Glutamatergic neuron (in vitro differentiated cells): Measurements from ENCODE around the gene PRDM16. TPM values are rescaled to one million over a fixed set of nuclear protein-coding genes. Genes with fewer than 3 reads are reported as not detected.

Experiments used
- DNase-seq: peaks from one replicate; pipeline ENCODE4 v3.0.0; 2022
- H3K27ac Mint-ChIP-seq: one replicate; pipeline ENCODE4 v1.8.0; 2020; ENCODE audit warnings: mild to moderate bottlenecking, mixed read lengths, inconsistent platforms; ENCODE audit not compliant: unreplicated experiment
- H3K27me3 Mint-ChIP-seq: one replicate; pipeline ENCODE4 v1.8.0; 2020; ENCODE audit warnings: mild to moderate bottlenecking, moderate library complexity, mixed read lengths, inconsistent platforms; ENCODE audit not compliant: unreplicated experiment
- H3K36me3 Mint-ChIP-seq: one replicate; pipeline ENCODE4 v1.8.0; 2020; ENCODE audit warnings: mild to moderate bottlenecking, mixed read lengths, inconsistent platforms; ENCODE audit not compliant: unreplicated experiment
- H3K4me1 Mint-ChIP-seq: one replicate; pipeline ENCODE4 v1.8.0; 2020; ENCODE audit warnings: mild to moderate bottlenecking, low read depth, mixed read lengths, inconsistent platforms; ENCODE audit not compliant: unreplicated experiment
- H3K4me3 Mint-ChIP-seq: one replicate; pipeline ENCODE4 v1.8.0; 2020; ENCODE audit warnings: mild to moderate bottlenecking, mixed read lengths, inconsistent platforms; ENCODE audit not compliant: unreplicated experiment
- H3K9me3 Mint-ChIP-seq: one replicate; pipeline ENCODE4 v1.8.0; 2020; ENCODE audit warnings: mild to moderate bottlenecking, moderate library complexity, mixed read lengths, inconsistent platforms; ENCODE audit not compliant: unreplicated experiment
- total RNA-seq: library from RNA; stranded (reverse); fragmentation: NEBNext Ultra II Directional; extraction: Animal tissue kit (Norgen Biotek cat#: 25700); gene quantifications from one replicate; pipeline ENCODE4 v1.2.1, GENCODE V29; 2021; ENCODE audit not compliant: unreplicated experiment
- TF ChIP-seq, protein P1 (sequence below): fragments of 200-600 bp; sonication (generic); IDR thresholded peaks from one replicate; pipeline ENCODE4 v1.5.0; 2021; ENCODE audit not compliant: partially characterized antibody, unreplicated experiment

The PRDM16 gene
- total RNA-seq, 1 donor from 2014 or later: 0.07 TPM

DNA sequence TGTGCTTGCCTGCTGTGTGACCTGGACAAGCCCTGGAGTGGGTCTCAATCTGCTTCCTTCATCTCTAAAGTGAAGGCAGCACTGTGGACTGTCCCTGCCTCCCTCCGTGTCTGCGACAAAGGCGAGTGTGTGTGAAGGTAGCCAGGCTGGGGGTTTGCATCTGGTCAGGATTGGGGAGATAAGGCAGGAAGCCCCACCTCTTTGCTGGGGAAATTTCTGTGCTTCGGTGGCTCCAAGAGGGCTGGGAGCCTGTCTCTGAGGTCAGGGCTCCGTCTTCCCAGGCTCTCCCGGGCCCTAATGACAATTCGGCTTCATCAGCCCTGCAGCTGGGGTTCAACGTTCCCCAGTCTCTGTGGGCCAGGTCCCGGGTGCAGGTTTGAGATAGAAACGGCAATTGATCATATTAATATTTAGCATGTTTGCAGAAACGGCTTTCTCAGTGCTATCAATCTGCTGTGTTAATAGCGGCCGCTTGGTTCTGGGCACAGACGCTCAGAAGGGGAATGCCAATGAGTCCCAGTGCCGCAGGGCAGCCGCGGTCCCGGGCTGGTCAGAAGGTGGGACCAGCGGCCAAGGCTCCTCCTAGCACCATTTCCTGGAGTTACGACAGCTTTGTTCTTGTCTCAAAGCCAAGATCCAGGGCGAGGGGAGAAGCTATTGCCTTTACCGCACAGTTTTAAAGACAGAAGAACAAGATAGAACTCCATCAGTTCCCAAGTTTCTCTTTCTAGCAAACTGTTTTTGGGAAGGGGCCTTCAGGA lies 105.7 kb downstream of the PRDM16 start:
- peaks cover 3% of the 10 kb centered on the region for H3K27me3 Mint-ChIP-seq
- H3K4me3 Mint-ChIP-seq: no peak overlapping the region
- peaks cover 4% of the 10 kb centered on the region for H3K4me1 Mint-ChIP-seq
- no peak for DNase-seq
- H3K36me3 Mint-ChIP-seq: no peaks in the 10 kb centered on the region
- no peak overlapping the region for H3K27ac Mint-ChIP-seq
- H3K9me3 Mint-ChIP-seq: peaks cover 4% of the 10 kb centered on the region
- TF ChIP-seq, protein P1, sequence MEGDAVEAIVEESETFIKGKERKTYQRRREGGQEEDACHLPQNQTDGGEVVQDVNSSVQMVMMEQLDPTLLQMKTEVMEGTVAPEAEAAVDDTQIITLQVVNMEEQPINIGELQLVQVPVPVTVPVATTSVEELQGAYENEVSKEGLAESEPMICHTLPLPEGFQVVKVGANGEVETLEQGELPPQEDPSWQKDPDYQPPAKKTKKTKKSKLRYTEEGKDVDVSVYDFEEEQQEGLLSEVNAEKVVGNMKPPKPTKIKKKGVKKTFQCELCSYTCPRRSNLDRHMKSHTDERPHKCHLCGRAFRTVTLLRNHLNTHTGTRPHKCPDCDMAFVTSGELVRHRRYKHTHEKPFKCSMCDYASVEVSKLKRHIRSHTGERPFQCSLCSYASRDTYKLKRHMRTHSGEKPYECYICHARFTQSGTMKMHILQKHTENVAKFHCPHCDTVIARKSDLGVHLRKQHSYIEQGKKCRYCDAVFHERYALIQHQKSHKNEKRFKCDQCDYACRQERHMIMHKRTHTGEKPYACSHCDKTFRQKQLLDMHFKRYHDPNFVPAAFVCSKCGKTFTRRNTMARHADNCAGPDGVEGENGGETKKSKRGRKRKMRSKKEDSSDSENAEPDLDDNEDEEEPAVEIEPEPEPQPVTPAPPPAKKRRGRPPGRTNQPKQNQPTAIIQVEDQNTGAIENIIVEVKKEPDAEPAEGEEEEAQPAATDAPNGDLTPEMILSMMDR: no peak

DNA sequence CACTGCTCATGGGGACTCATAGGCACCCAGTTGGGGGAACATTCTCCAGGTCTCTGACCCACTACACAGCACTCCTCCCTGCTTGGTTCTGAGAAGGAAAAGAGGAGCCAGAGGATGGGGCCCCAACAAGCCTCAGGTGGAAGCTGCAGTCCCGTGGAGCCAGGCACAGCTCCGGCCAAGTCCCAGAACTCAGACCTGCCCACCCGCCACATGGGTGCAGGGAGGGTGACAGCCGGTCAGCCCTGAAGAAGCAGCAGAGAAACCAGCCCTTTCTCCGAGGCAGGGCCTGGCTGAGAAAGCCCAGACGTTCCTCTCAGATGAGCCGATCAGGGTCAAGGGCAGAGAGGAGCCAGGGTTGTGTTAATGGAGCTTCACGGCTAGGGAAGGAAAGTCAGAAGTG lies 106.5 kb downstream of the PRDM16 start:
- H3K4me1 Mint-ChIP-seq: peaks cover 4% of the 10 kb centered on the region
- DNase-seq: no peak
- no peaks in the 10 kb centered on the region for H3K36me3 Mint-ChIP-seq
- H3K9me3 Mint-ChIP-seq: peaks cover 4% of the 10 kb centered on the region
- no peak overlapping the region for H3K27ac Mint-ChIP-seq
- no peak overlapping the region for H3K4me3 Mint-ChIP-seq
- TF ChIP-seq, protein P1: no peak
- peaks cover 4% of the 10 kb centered on the region for H3K27me3 Mint-ChIP-seq

DNA sequence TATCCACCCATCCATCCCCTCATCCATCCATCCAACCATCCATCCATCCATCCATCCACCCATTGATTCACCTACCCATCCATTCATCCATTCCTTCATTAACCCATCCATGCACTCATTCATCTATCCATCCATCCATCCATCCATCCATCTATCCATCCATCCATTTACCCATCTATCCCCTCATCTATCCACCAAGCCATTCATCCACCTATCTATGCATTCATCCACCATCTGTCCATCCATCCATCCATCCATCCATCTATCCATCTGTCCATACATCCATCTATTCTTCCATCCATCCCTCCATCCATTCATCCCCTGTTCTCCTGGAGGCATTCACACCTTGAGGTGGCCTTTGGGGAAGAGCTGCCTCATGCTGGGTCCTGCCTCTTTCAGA lies 107.0 kb downstream of the PRDM16 start:
- Mint-ChIP-seq H3K27ac (no peak overlapping the region), H3K4me1 (peaks cover 4% of the 10 kb centered on the region), H3K4me3 (no peak overlapping the region), H3K27me3 (peaks cover 4% of the 10 kb centered on the region), H3K36me3 (no peaks in the 10 kb centered on the region), H3K9me3 (peaks cover 4% of the 10 kb centered on the region)
- no peak for DNase-seq
- TF ChIP-seq, protein P1: no peak

DNA sequence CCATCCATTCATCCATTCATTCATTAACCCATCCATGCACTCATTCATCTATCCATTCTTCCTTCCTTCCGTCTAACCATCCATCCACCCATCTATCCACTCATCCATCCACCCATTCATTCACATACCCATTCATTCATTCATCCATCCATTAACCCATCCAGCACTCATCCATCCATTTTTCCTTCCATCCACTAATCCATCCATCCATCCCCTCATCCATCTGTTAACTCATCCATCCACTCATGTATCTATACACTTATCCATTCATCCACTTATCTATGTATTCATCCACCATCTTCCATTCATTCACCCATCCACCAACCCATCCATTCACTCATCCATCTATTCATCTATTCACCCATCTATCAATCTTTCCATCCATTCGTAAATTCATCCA lies 107.8 kb downstream of the PRDM16 start:
- Mint-ChIP-seq H3K27ac (no peak overlapping the region), H3K27me3 (peaks cover 4% of the 10 kb centered on the region), H3K4me3 (no peak overlapping the region), H3K4me1 (peaks cover 4% of the 10 kb centered on the region), H3K36me3 (no peaks in the 10 kb centered on the region), H3K9me3 (peaks cover 4% of the 10 kb centered on the region)
- DNase-seq: no peak
- TF ChIP-seq, protein P1: no peak

DNA sequence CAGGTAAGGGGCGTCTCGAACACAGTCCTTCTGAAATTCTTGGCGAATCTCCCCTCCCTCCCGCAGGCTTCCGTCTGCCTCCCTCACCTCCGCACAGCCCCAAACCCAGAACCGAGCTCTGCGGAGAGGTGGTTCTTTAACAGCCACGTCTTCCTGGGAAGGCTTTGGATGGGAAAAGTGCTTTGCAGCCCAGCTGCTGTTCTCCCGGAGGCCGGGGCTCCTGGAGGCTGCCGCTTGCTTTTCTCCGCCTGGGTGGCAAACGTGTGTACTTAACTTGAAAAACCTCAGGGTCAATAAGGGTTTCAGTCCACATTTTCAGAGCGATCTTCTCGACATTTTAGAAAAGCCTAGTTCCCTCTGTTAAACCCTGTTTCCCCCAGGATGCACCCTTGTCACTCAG lies 109.3 kb downstream of the PRDM16 start:
- Mint-ChIP-seq H3K27ac (no peak overlapping the region), H3K4me1 (no peaks in the 10 kb centered on the region), H3K36me3 (no peaks in the 10 kb centered on the region), H3K4me3 (no peak overlapping the region), H3K9me3 (peaks cover 1% of the 10 kb centered on the region), H3K27me3 (peaks cover 7% of the 10 kb centered on the region)
- DNase-seq: no peak
- TF ChIP-seq, protein P1: no peak
